ENCODE measurements around the gene ITGA1.

The ITGA1 gene

DNA sequence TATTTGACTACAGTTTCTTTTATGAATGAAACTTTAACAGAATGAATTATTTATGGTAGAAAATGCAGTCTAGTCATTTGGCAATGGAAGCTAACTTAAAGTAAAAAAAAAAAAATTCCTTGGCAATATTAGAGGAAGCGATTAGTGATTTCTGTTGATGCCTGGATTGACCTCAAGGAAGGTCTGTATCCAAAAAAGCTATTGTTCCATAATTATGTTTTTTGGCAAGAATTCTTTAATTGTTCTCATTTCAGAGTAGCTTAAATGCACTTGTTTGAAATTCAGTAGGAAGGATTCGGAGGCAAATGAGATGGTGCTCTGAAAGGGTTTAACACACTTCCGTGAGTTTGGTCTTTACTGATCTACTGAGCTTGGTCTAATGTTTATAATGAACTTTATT, 61.8 kb downstream of the ITGA1 start:
- Histone ChIP-seq H3K27ac (replicated peaks) (no peak overlapping the region), H3K27me3 (ENCODE audit: insufficient read depth, poor library complexity, severe bottlenecking) (peaks cover 6% of the 10 kb centered on the region), H3K4me3 (replicated peaks; ENCODE audit: insufficient read depth, low read length) (no peak overlapping the region)
- DNase-seq (ENCODE audit: low read depth in 1 of 2, low spot score in 1 of 2): no peak
- TF ChIP-seq SPI1 (IDR thresholded peaks at IDR 0.05; ENCODE audit: borderline replicate concordance, low read depth) (no peak), POLR2AphosphoS5 (IDR thresholded peaks at IDR 0.05; ENCODE audit: low read depth) (no peak), GABPA (IDR thresholded peaks at IDR 0.05; ENCODE audit: low read depth) (no peak), CTCF (IDR thresholded peaks at IDR 0.05; ENCODE audit: insufficient read depth, low read length) (no peak)
- TF ChIP-seq, protein P1, sequence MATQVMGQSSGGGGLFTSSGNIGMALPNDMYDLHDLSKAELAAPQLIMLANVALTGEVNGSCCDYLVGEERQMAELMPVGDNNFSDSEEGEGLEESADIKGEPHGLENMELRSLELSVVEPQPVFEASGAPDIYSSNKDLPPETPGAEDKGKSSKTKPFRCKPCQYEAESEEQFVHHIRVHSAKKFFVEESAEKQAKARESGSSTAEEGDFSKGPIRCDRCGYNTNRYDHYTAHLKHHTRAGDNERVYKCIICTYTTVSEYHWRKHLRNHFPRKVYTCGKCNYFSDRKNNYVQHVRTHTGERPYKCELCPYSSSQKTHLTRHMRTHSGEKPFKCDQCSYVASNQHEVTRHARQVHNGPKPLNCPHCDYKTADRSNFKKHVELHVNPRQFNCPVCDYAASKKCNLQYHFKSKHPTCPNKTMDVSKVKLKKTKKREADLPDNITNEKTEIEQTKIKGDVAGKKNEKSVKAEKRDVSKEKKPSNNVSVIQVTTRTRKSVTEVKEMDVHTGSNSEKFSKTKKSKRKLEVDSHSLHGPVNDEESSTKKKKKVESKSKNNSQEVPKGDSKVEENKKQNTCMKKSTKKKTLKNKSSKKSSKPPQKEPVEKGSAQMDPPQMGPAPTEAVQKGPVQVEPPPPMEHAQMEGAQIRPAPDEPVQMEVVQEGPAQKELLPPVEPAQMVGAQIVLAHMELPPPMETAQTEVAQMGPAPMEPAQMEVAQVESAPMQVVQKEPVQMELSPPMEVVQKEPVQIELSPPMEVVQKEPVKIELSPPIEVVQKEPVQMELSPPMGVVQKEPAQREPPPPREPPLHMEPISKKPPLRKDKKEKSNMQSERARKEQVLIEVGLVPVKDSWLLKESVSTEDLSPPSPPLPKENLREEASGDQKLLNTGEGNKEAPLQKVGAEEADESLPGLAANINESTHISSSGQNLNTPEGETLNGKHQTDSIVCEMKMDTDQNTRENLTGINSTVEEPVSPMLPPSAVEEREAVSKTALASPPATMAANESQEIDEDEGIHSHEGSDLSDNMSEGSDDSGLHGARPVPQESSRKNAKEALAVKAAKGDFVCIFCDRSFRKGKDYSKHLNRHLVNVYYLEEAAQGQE (IDR thresholded peaks at IDR 0.05; ENCODE audit: insufficient replicate concordance, low read depth): no peak

GRCh38 chr5:52853650-52854049, 65.9 kb downstream of the ITGA1 start:
- TF ChIP-seq CTCF (IDR thresholded peaks at IDR 0.05; ENCODE audit: insufficient read depth, low read length) (no peak), GABPA (IDR thresholded peaks at IDR 0.05; ENCODE audit: low read depth) (no peak), POLR2AphosphoS5 (IDR thresholded peaks at IDR 0.05; ENCODE audit: low read depth) (no peak), SPI1 (IDR thresholded peaks at IDR 0.05; ENCODE audit: borderline replicate concordance, low read depth) (no peak)
- TF ChIP-seq, protein P1 (IDR thresholded peaks at IDR 0.05; ENCODE audit: insufficient replicate concordance, low read depth): no peak
- no peak overlapping the region for H3K27ac ChIP-seq (replicated peaks)
- no peak for DNase-seq (ENCODE audit: low read depth in 1 of 2, low spot score in 1 of 2)
- H3K4me3 ChIP-seq (replicated peaks; ENCODE audit: insufficient read depth, low read length): no peak overlapping the region
- peaks cover 2% of the 10 kb centered on the region for H3K27me3 ChIP-seq (ENCODE audit: insufficient read depth, poor library complexity, severe bottlenecking)

DNA sequence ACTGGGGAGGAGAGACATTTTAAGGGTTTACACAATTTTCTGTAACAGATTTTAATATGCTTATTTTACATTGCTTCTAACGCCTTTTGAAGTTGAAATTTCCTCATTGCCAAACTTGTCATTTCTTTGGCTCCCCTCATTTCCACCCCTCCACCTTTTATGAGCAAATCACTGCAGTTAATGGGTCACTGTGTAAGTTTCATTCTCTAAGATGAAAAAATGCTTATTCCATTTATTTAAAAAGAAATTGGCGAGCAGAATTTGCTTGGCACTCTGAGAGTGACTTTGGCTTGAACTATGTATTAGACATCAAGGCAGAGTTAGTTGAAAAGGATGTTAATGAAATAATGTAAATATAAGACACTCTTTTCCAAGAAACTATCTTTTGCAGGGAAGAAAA, 66.6 kb downstream of the ITGA1 start:
- no peak overlapping the region for H3K4me3 ChIP-seq (replicated peaks; ENCODE audit: insufficient read depth, low read length)
- DNase-seq (ENCODE audit: low read depth in 1 of 2, low spot score in 1 of 2): no peak
- TF ChIP-seq CTCF (IDR thresholded peaks at IDR 0.05; ENCODE audit: insufficient read depth, low read length) (no peak), GABPA (IDR thresholded peaks at IDR 0.05; ENCODE audit: low read depth) (no peak), POLR2AphosphoS5 (IDR thresholded peaks at IDR 0.05; ENCODE audit: low read depth) (no peak)
- H3K27me3 ChIP-seq (ENCODE audit: insufficient read depth, poor library complexity, severe bottlenecking): peaks cover 2% of the 10 kb centered on the region
- no peak overlapping the region for H3K27ac ChIP-seq (replicated peaks)

GRCh38 chr5:52854949-52855348, 67.2 kb downstream of the ITGA1 start:
- DNase-seq (ENCODE audit: low read depth in 1 of 2, low spot score in 1 of 2): no peak
- Histone ChIP-seq H3K4me3 (replicated peaks; ENCODE audit: insufficient read depth, low read length) (no peak overlapping the region), H3K27me3 (ENCODE audit: insufficient read depth, poor library complexity, severe bottlenecking) (peaks cover 2% of the 10 kb centered on the region), H3K27ac (replicated peaks) (no peak overlapping the region)
- no peak for TF ChIP-seq CTCF (IDR thresholded peaks at IDR 0.05; ENCODE audit: insufficient read depth, low read length)
- TF ChIP-seq, protein P1 (IDR thresholded peaks at IDR 0.05; ENCODE audit: insufficient replicate concordance, low read depth): no peak
- TF ChIP-seq SPI1 (IDR thresholded peaks at IDR 0.05; ENCODE audit: borderline replicate concordance, low read depth): no peak
- no peak for TF ChIP-seq GABPA (IDR thresholded peaks at IDR 0.05; ENCODE audit: low read depth)
- TF ChIP-seq POLR2AphosphoS5 (IDR thresholded peaks at IDR 0.05; ENCODE audit: low read depth): no peak
